GM18951 (cell line): ENCODE results near the gene DYRK1A.

Experiments used
- POLR2A ChIP-seq: IDR thresholded peaks from 4 replicates; pipeline ENCODE4 v1.6.1; 2011; ENCODE audit warnings: mild to moderate bottlenecking; ENCODE audit not compliant: insufficient read length, insufficient read depth; ENCODE audit errors: extremely low read depth
- in situ Hi-C: fragments of 300-500 bp; cut with MboI; formaldehyde crosslinking; loops from one replicate; pipeline ENCODE4 v1.12.0; 2022; ENCODE audit warnings: low sequenced_read_pairs, mixed read lengths, inconsistent platforms; ENCODE audit not compliant: unreplicated experiment

Gene DYRK1A

DNA sequence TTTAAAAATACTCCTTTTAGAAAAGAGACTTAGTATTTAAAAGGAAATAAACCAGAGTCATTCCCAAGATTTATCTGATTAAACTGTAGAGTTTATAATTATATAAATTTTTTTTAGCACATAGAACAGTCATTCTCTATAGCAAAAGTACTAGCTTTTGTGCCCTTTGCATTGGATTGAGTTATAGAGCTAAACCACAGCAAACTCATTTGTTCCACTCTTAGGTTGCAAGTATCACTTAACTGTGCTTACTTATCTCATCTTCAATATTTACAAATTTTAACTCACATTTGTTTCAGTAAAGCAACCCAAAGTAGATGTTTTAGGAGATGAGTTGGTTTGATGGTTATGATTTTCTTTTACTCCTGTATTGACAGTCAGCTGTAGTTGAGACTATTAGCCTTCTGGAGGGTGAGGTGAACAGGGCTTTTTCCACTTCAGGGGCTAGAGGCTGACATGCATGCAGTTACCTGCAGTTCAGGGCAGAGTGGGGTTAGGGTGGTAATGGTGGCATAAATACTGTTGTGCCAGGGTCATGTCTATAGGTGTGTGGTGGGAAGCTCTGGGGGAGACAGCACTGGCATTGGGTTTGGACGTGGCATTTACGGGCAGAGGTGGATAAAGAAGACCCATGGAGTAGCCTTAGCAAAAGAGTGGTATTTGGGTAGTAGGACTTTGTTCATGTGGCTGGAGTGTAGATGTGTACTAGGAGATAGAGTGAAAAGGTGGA lies 42.1 kb downstream of the DYRK1A start:
- no peak for TF ChIP-seq POLR2A
- in situ Hi-C loops, result no loop called here

DNA sequence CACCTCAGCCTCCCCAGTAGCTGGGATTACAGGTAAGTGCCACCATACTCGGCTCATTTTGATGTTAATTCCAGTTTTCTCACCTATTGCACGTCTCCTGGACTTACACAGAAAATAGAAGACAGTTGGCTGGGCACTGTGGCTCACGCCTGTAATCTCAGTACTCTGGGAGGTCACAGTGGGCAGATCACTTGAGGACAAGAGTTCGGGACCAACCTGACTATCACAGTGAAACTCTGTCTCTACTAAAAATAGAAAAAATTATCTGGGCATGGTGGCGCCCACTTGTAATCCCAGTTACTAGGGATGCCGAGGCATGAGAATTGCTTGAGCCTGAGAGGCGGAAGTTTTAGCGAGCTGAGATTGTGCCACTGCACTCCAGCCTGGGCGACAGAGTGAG lies 44.1 kb downstream of the DYRK1A start:
- no peak for TF ChIP-seq POLR2A
- in situ Hi-C loops, result no loop called here

- no peak for TF ChIP-seq POLR2A
- in situ Hi-C loops, result no loop called here
Observed at GRCh38 chr21:37412603-37413360, 46.2 kb downstream of the DYRK1A start.

- TF ChIP-seq POLR2A, result no peak
- in situ Hi-C loops, result no loop called here
Observed at GRCh38 chr21:37413553-37414291, 47.1 kb downstream of the DYRK1A start.

DNA sequence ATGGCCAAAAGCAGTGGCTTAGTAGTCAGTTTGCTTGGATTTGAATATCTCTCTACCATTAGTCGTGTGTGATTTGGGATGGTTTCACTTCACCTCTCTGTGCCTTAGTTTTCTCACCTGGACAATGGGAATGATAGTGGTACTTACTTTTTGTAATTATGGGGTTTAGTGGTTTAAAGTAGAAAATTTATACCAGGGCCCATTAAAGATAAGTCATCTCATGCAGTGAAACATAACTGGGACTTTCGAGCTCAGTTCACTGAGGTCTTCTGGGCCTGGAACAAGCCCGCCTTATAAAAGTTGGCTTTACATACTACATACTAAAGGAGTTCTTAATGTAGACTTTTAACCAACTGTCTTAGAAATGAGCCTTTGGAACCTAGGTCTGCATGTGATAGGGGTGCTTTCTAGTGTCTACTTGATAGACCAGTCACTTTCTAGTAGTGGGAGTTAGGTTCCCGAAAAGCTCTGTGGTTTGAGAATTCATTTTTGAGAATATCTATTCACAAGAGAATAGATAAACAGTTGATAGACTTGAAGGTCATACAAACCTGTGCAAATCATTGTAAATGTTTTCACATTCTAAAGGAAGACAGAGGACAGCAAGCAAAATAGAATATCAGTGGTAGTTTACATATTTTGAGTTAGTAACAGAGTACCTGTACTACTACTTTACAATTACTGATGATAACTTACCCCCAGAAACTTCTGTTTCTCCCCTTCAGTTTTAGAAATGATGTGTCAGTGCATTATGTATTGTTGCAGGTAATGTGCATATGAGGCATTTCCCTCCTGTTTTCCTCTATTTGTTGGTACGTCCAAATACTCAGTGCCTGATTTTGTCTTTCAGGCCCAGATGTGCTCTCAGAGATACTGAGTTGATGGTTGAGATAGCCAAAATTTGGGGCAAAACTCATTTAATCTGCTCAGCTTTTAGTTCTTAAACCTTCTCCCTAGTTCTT lies 48.0 kb downstream of the DYRK1A start:
- in situ Hi-C loops, result no loop called here
- TF ChIP-seq POLR2A, result no peak

DNA sequence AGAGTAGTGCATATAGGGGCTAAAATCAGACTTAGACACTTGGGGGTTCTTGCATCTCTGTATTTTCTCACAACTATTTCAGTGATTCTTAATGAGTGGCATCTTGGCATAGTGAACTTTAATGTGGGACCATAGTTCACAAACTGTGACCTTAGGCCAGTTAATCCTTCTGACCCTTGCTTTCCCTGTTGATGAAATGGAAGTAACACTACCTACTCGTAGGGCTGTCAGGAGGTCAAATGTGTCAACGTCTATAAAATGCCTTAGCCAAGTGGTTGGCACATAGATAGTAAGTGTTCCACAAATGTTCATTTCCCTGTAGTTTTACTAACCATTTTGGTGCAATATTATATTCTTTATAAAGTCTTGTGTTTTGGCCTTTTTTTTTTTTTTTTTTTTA lies 49.4 kb downstream of the DYRK1A start:
- TF ChIP-seq POLR2A, result no peak
- in situ Hi-C loops, result no loop called here

GRCh38 chr21:37416914-37417313 lies 50.3 kb downstream of the DYRK1A start:
- TF ChIP-seq POLR2A, result no peak

GRCh38 chr21:37419228-37419906 lies 52.8 kb downstream of the DYRK1A start:
- in situ Hi-C loops, result no loop called here
- no peak for TF ChIP-seq POLR2A

More at GRCh38 chr21:37416914-37417313, 50.3 kb downstream of the DYRK1A start:
- in situ Hi-C loops, result no loop called here

GRCh38 chr21:37421306-37421705 lies 54.7 kb downstream of the DYRK1A start:
- in situ Hi-C loops, result no loop called here

GRCh38 chr21:37422382-37422781 lies 55.8 kb downstream of the DYRK1A start:
- TF ChIP-seq POLR2A, result no peak
- in situ Hi-C loops, result no loop called here

More at GRCh38 chr21:37421306-37421705, 54.7 kb downstream of the DYRK1A start:
- no peak for TF ChIP-seq POLR2A

GRCh38 chr21:37423103-37423502 lies 56.5 kb downstream of the DYRK1A start:
- in situ Hi-C loops, result no loop called here
- TF ChIP-seq POLR2A, result no peak

DNA sequence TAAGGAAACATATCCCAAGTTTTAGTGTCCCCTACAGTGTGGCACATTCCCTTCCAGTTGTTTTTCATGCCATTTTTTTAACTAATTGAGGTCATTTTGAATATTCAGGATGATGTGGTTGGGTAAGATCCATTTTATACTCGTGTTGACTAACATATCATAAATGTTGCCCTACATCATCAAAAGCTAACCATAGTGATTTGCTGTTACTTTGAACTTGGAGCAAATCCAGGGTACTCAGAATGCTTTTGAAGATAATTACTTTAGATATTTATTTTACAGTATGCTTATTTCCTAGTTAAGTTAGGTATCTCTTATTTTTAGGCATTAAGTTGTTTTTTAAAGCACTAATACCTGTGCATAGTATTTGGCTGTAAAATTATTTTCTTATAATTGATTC lies 57.8 kb downstream of the DYRK1A start:
- in situ Hi-C loops, result no loop called here
- TF ChIP-seq POLR2A, result no peak
